ENCODE results near the gene SERTAD3.
A peak's percentile ranks its signal among the peaks of the same experiment; 100 is the strongest.

SERTAD3 gene

GRCh38 chr19:40449506-40449905 lies 5.4 kb upstream of the SERTAD3 start:
- TF ChIP-seq FOXK2 (IDR thresholded peaks at IDR 0.05) (no peak), PKNOX1 (IDR thresholded peaks at IDR 0.05) (no peak), ARNT (IDR thresholded peaks at IDR 0.05) (no peak), FOXM1 (IDR thresholded peaks at IDR 0.05; ENCODE audit: borderline replicate concordance) (no peak), LEF1 (IDR thresholded peaks at IDR 0.05; ENCODE audit: borderline replicate concordance) (no peak), CTBP1 (IDR thresholded peaks at IDR 0.05; ENCODE audit: borderline replicate concordance) (no peak), BHLHE40 (IDR thresholded peaks at IDR 0.05; ENCODE audit: borderline replicate concordance) (no peak), ZNF384 (IDR thresholded peaks at IDR 0.05) (no peak), HDGF (IDR thresholded peaks at IDR 0.05; ENCODE audit: borderline replicate concordance) (no peak), SUZ12 (IDR thresholded peaks at IDR 0.05) (no peak), FOXA1 (IDR thresholded peaks at IDR 0.05) (no peak), TARDBP (IDR thresholded peaks at IDR 0.05) (no peak), ELF4 (IDR thresholded peaks at IDR 0.05) (no peak), NFRKB (IDR thresholded peaks at IDR 0.05) (no peak)
- ChIA-PET POLR2A (no interaction called here), CTCF (no interaction called here)
- no peak for DNase-seq (ENCODE audit: extremely low spot score)

GRCh38 chr19:40446263-40446784 lies 2.2 kb upstream of the SERTAD3 start:
- ChIA-PET CTCF (no interaction called here), POLR2A (interaction anchor here (1.0 kb wide), 2 partner anchors 25 to 98 kb away, joined by 4 to 5 read pairs; partner anchors contain the start of genes C19orf47 and PLD3)
- no peak for DNase-seq (ENCODE audit: extremely low spot score)
- TF ChIP-seq PKNOX1 (IDR thresholded peaks at IDR 0.05) (no peak), HDGF (IDR thresholded peaks at IDR 0.05; ENCODE audit: borderline replicate concordance) (no peak), BHLHE40 (IDR thresholded peaks at IDR 0.05; ENCODE audit: borderline replicate concordance) (no peak), SUZ12 (IDR thresholded peaks at IDR 0.05) (no peak), FOXK2 (IDR thresholded peaks at IDR 0.05) (no peak), ELF4 (IDR thresholded peaks at IDR 0.05) (no peak), LEF1 (IDR thresholded peaks at IDR 0.05; ENCODE audit: borderline replicate concordance) (no peak)

- ChIA-PET POLR2A (interaction anchor here (1.0 to 4.8 kb wide), 4 partner anchors 9 to 97 kb away, joined by 3 to 57 read pairs (median 4); partner anchors contain the start of genes C19orf47 and PLD3), CTCF (no interaction called here)
- no peak for TF ChIP-seq SP1 (IDR thresholded peaks at IDR 0.05)
- TF ChIP-seq LEF1 (IDR thresholded peaks at IDR 0.05; ENCODE audit: borderline replicate concordance): no peak
- TF ChIP-seq PKNOX1 (IDR thresholded peaks at IDR 0.05): no peak
- no peak for TF ChIP-seq SUZ12 (IDR thresholded peaks at IDR 0.05)
- no peak for TF ChIP-seq FOXA1 (IDR thresholded peaks at IDR 0.05)
- TF ChIP-seq L3MBTL2 (conservative IDR thresholded peaks at IDR 0.05): no peak
- no peak for TF ChIP-seq FOXK2 (IDR thresholded peaks at IDR 0.05)
- TF ChIP-seq TARDBP (IDR thresholded peaks at IDR 0.05): no peak
- TF ChIP-seq ARNT (IDR thresholded peaks at IDR 0.05): no peak
- no peak for TF ChIP-seq ELF4 (IDR thresholded peaks at IDR 0.05)
- TF ChIP-seq NFRKB (IDR thresholded peaks at IDR 0.05): no peak
- no peak for TF ChIP-seq ZNF384 (IDR thresholded peaks at IDR 0.05)
- no peak for TF ChIP-seq CTBP1 (IDR thresholded peaks at IDR 0.05; ENCODE audit: borderline replicate concordance)
- TF ChIP-seq FOXM1 (IDR thresholded peaks at IDR 0.05; ENCODE audit: borderline replicate concordance): no peak
- TF ChIP-seq HDGF (IDR thresholded peaks at IDR 0.05; ENCODE audit: borderline replicate concordance): no peak
- no peak for TF ChIP-seq BHLHE40 (IDR thresholded peaks at IDR 0.05; ENCODE audit: borderline replicate concordance)
- no peak for DNase-seq (ENCODE audit: extremely low spot score)
Measured at GRCh38 chr19:40445780-40446262, 1.7 kb upstream of the SERTAD3 start.

- peak; percentile 46; the same call in 1 of the 2 replicates for TF ChIP-seq CTBP1 (IDR thresholded peaks at IDR 0.05; ENCODE audit: borderline replicate concordance)
- no peak for TF ChIP-seq SP1 (IDR thresholded peaks at IDR 0.05)
- POLR2A ChIA-PET: interaction anchor here (1.0 to 5.8 kb wide), 5 partner anchors 10 to 24 kb away, joined by 3 to 57 read pairs (median 51); partner anchors contain the start of gene SERTAD1
- CTCF ChIA-PET: no interaction called here
- DNase-seq (ENCODE audit: extremely low spot score): no peak
Measured at GRCh38 chr19:40444825-40445312, 734 bp upstream of the SERTAD3 start.

- CTCF ChIA-PET: interaction anchor here (0.6 to 1.4 kb wide), 5 partner anchors 21 to 220 kb away, joined by 3 to 5 read pairs (median 4); partner anchors contain the start of gene BLVRB
- POLR2A ChIA-PET: interaction anchor here (0.9 to 5.8 kb wide), 19 partner anchors 9 to 166 kb away, joined by 3 to 57 read pairs (median 7); partner anchors contain the start of genes AKT2, BLVRB, C19orf47 and PLD3
- DNase-seq (ENCODE audit: extremely low spot score): peak; percentile 97
- TF ChIP-seq PKNOX1 (IDR thresholded peaks at IDR 0.05) (peak; percentile 74), BHLHE40 (IDR thresholded peaks at IDR 0.05; ENCODE audit: borderline replicate concordance) (no peak), ZNF384 (IDR thresholded peaks at IDR 0.05) (no peak), ARNT (IDR thresholded peaks at IDR 0.05) (no peak), HDGF (IDR thresholded peaks at IDR 0.05; ENCODE audit: borderline replicate concordance) (0 out of 2 replicates have a peak, but pooled peaks have one; percentile 35), FOXK2 (IDR thresholded peaks at IDR 0.05) (no peak)
Measured at GRCh38 chr19:40443131-40443999, 770 bp downstream of the SERTAD3 start.
